RCC 7860 (cell line): ENCODE results near the gene RBM33.
A peak's percentile ranks its signal among the peaks of the same experiment; 100 is the strongest.

Experiments
- DNase-seq: peaks from one replicate; pipeline ENCODE4 v3.0.0-alpha.2; 2015; ENCODE audit warnings: low spot score
- FAIRE-seq: peaks from 2 replicates; lab custom pipeline; 2012; peaks lifted over from hg19 to GRCh38; lab: Jason Lieb, UNC

The RBM33 gene

DNA sequence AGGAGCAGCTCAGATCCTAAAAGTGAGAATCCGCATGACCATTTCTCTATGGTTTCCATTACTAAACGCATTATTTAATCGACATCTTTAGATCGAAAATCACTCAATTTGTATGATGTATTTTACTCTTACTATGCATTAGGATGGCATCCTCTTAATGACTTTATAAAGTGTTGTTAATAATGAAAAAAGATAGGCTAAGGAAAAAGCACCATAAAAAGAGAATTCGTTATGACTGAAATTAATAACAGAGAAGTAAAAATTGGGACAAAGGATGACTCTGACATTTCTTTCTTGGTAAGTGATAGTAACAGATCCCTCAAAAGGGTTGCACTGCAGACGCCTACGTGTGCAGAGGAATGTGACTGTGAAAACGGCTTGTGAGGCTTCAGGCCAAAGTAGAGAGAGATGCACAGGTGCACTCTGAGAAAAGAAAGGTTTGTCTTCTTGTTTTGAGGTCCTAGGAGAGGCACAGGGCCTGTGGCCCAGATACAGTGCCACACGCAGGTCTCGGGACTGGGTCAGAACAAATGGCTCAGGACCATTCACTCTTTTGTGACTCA is 23.0 kb upstream of the RBM33 start:
- no peak for FAIRE-seq
- DNase-seq: no peak

DNA sequence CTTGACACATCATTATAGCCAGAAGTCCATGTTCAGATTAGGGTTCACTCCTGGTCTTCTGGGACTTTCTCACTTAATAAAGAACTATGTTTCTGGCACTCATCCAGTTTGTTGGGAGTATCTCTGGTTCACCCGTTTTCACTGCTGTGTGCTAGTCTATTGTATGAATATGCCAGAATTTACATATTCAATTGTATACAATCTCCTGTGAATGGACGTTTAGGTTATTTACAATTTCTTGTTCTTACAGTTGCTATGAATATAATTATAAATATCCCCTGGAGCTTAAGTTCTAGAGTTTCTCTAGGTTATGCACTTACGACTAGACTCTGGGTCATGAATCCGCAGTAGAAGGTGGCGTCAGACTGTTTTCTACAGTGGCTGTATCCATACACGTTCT is 20.0 kb upstream of the RBM33 start:
- DNase-seq: no peak
- no peak for FAIRE-seq

DNA sequence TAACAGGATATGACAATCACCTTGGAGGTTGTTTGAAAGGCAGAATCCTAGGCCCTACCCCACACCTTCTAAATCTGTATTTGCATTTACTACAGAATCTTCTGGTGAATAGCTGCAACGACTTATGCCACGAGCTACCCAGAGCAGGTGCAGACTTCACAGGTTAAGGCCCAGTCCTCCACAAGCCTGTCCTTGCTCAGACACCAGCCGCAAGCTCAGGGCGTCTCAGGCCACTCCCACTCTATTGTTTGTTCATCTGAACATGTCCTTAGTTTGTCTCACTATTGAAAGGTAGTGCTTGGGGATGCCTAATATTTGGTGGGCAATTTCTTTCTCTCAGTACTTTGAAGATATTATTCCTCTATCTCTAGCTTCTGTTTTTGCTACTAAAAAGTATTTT is 18.9 kb upstream of the RBM33 start:
- DNase-seq (no peak), FAIRE-seq (no peak)

DNA sequence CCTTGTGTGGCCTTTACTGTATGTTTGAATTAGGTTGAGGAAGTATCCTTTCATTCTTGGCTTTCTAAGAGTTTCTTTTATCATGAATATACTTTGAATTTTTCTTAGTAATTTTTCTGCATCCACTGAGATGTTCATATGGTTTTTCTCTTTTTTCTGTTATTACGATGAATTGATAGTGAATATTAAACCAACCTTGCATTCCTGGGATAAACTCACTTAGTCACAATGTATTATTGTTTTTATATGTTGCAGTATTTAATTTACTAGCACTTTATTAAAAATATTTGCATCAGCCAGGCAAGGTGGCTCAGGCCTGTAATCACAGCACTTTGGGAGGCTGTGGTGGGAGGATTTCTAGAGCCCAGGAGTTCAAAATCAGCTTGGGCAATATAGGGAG is 15.3 kb upstream of the RBM33 start:
- DNase-seq: no peak
- no peak for FAIRE-seq

DNA sequence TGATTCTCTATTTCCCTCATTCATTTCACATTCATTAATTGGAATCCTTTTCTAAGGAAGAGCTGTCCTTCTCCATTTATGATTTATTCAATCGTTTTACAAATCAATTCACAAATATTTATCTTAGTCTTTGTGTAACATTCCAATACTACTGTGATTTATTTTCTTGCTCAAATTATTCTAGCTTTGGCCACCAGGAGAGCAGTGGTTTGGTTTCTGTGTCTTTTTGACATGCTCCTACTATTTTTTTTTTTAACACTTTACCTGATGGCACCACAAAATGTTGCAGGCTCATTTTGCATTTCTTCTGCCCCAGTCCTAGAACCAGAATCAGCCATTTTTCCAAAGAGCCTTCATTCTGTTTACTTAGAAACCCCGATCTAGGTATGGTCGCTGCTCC is 13.3 kb upstream of the RBM33 start:
- no peak for DNase-seq
- FAIRE-seq: no peak

DNA sequence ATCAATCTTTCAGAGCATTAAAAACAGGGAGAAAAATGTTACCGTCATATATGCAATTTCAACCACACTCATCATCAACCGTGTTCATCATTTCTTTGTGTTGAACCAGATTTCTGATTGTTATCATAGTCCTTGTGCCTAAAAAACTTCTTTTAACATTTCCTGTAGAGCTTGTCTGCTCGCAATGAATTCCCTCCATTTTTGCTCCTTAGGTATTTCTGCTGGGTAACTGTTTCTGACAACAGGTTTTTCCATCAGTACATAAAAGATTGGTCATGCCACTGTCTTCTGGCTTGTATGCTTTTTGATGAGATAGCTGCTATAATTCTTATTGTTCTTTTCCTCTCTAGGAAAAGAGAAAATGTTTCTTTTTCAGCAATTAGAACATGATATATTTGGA is 8.6 kb upstream of the RBM33 start:
- no peak for DNase-seq
- FAIRE-seq: no peak

DNA sequence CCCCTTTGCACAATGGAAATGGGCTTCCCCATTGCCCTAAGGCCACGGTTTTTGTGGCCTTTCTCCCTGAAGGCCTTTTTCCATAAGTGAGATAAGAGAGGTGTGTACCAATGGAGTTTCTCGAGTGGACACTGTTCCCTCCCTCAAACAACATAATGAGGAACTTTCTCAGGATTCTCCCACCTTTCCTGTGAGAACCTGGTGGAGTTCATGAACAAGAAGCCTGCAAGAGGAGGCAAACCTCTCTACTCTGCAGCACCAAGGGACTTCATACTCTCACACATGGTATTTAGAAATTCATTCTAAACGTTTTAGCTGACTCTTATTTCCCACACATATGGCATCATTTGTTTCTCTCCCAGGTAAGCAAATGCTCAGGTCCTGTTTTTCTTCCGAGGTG is 7.3 kb upstream of the RBM33 start:
- no peak for DNase-seq
- FAIRE-seq: no peak

DNA sequence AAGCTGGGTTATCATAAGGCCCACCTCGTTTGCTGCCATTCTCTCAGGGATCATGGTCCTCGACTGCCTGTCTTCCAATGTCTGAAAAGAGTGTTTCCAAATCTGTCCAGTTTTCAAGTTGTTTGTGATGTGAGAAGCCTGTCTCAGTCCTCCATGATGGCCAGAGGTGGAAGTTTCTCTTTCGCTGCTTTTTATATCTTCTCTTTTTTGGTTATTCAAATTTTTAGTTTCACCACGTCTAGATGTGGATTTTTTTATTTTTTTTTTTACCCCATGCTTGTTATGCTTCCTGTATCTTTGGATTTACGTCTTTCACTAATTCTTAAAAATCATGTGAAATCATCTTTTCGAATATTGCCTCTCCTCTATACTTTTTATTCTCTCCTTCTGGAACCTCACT is 6.1 kb upstream of the RBM33 start:
- no peak for DNase-seq
- no peak for FAIRE-seq

DNA sequence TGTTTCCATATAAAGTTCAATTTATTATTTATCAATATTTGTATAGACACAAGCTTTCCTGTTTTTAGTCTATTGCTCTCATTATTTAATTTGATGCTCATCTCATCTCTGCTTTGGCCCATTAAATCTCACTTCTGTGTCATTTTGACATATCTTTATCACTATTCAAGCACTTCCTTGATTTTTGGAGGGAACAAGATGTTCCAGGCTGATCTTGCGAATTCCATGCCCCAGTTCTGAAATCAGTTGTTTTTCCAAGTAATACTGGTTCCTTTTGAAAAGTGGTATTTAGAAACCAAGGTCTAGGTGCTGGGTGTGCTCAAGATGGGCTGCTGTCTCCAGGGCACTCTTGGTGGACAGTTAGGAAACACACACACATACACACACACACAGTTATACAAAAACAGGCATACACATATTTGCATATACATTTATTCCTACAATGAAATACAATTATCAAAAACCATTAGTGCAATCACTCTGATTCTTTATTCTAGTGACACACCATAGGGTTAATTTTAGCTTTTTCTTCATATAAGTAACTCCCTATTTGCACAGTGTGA is 4.4 kb upstream of the RBM33 start:
- DNase-seq (no peak), FAIRE-seq (no peak)

DNA sequence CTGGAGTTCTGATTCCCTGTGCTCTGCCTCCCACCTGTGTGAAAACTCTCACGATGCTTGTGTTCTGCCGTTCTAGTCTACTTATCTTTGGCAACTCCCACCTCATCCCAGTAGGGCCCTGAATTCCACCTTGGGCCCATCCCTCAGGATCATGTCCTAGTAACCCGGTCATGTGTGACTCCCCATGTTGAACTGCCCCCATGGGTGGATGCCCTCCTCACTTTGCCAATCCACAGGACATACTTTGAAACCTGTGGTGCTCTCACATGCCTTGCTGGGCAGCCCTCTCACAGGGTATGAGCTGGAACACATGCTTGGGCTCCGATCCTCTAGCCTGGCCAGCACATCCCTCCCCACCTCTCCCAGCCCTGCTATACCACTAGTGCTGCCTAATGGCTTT is 3.8 kb upstream of the RBM33 start:
- FAIRE-seq (no peak), DNase-seq (no peak)

DNA sequence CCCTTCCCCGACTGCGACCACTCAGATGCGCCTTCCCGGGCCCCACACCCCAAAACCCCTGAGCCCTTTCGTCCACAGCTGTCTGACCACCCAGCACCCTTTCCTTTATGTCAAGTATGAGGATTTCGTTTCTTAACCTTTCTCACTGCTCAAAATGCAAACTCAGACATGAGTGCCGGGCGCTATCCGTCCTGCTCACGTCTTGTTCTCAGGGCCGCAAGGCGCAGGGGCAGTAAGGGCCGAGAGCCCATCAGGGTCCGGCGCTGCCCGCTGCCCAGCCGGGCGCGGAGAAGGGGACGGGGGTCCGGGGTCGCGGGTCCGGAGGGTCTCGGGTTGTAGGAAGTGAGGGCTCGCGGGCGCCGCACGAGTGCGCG is 670 bp upstream of the RBM33 start:
- no peak for FAIRE-seq
- DNase-seq: no peak

DNA sequence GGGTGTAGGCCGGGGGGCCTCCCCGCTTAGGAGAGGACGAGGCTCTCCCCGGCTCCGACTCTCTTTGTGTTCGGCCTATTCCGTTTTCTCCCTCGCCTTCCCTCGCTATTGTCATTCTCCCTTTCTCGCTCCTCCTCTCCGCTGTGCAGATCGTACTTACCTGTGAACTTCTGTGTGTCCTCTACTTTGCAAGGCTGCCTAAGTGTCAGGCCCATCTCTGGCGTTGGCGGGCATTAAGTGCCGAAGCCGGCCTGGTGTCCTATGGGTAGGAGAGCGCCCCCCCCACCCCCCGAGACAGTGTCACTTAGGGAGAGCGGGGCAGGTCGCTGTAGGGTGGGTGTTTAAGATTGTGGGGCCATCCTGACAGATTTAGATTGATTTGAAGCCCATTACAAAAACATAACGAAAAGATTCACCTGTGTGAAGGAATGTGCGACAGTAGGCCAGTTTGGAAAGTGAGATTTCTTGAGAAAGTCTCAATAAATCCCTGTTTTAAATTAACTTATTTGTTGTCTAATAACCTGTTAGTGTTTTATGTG is 579 bp downstream of the RBM33 start:
- no peak for FAIRE-seq
- DNase-seq: peak; percentile 20

DNA sequence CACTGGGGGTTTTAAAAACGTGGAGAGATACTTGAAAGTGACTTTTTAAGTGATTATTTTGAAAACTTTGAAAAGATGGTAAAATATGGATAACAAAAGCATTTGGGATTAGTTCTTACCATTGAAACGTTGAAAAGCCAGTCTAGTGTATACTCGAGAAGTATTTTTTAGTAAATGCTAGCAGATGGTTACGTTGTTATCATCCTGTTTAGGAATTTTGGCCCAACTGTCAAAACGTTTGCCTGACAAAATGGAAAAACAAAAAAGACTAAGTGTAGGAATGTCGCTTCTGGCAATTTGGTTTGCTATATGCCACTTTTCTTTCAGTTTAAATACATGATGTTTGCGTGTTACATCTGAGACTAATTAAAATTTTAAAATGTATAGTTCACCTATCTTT is 1.2 kb downstream of the RBM33 start:
- DNase-seq (no peak), FAIRE-seq (no peak)

DNA sequence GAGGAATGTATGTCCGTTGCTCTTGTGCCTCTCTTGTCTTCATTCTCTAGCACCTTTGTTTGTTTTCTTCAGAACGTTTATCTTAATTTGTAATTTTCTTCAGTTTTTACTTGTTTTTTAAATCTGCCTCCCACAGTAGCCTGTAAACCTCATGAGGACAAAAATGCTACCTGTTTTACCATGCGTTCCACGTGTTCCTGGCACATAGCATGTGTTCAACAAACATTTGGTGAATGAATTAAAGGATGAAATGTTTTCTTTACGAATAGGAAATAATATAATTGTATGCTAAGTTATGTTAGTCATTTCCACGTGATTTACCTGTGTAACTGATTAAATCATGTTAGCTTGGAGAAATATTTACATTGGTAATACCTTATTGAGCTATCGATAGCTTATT is 2.2 kb downstream of the RBM33 start:
- FAIRE-seq: no peak

DNA sequence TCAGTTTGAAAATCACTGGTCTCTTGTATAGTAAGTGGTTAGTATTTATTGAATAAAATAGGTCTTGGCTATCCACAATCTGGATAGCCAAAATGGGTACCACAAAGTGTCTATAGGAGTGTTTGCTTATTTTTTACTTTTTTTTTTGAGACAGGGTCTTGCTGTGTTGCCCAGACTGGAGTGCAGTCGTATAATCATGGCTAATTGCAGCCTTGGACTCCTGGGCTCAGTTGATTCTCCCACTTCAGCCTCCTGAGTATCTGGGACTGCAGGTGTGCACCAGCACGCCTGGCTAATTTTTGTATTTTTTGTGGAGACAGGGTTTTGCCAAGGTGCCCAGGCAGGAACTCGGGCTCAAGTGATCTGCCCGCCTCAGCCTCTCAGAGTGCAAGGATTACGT is 2.8 kb downstream of the RBM33 start:
- no peak for DNase-seq
- FAIRE-seq: no peak

More for the DNA sequence above, 2.2 kb downstream of the RBM33 start:
- DNase-seq: no peak

DNA sequence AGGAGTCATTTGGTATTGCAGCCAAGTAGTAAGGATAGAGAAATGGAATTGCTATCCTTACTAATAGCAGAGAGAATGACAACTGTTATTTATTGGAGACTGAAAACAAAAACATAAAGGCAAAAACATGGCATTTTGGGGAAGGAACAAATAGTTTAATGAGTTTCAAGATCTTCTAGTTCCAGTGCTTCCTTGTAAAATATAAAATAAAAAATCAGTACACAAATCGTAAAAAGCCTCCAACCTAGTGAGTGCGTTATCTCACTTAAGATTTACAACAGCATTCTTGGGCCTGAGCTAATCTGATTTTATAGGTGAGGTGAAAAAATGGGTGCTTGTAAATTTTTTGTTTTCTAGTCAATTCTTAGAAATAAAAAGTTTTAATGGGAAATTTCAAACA is 3.3 kb downstream of the RBM33 start:
- no peak for FAIRE-seq

DNA sequence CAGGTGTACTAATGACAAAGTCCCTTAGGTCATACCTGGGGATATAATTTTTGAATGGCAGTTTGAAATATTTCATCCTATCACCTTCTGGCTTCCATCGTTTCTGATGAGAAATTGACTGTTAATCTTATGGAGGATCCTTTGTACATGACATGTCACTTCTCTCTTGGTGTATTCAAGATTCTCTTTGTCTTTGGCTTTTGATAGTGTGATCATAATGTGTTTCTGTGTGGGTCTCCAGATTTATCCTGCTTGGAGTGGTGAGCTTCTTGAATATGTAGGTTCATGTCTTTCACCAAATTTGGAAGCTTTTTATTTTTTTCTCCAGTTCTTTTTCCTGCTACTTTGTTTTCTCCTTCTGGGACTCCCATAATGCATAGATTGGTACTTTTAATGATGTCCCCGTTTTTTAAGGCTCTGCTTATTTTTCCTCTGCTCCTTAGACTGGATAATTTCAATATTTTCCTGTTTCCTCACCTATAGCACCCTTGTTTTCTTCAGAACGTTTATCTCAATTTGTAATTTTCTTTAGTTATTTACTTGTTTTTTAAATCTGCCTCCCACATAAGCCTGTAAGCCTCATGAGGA is 4.4 kb downstream of the RBM33 start:
- FAIRE-seq (no peak), DNase-seq (no peak)

More for the DNA sequence above, 3.3 kb downstream of the RBM33 start:
- DNase-seq: no peak

DNA sequence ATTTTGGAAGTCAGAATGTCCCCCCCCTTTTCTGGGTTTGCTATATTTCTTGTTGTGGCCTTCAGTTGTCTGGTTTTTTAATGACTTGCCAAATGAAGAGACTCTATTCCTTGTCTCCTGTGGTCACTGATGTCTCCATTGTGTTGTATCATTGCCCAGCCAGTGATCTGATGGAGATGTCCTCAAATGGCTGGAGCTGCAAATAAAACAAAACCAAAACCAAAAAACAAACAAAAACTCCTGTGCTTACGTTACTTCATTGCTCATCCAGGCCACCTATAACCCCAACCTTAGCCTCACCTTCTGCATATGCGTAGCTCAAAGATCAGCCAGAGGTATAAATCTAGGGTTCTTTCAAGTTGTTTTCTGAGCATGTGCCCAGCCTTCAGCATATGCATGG is 5.1 kb downstream of the RBM33 start:
- DNase-seq (no peak), FAIRE-seq (no peak)

DNA sequence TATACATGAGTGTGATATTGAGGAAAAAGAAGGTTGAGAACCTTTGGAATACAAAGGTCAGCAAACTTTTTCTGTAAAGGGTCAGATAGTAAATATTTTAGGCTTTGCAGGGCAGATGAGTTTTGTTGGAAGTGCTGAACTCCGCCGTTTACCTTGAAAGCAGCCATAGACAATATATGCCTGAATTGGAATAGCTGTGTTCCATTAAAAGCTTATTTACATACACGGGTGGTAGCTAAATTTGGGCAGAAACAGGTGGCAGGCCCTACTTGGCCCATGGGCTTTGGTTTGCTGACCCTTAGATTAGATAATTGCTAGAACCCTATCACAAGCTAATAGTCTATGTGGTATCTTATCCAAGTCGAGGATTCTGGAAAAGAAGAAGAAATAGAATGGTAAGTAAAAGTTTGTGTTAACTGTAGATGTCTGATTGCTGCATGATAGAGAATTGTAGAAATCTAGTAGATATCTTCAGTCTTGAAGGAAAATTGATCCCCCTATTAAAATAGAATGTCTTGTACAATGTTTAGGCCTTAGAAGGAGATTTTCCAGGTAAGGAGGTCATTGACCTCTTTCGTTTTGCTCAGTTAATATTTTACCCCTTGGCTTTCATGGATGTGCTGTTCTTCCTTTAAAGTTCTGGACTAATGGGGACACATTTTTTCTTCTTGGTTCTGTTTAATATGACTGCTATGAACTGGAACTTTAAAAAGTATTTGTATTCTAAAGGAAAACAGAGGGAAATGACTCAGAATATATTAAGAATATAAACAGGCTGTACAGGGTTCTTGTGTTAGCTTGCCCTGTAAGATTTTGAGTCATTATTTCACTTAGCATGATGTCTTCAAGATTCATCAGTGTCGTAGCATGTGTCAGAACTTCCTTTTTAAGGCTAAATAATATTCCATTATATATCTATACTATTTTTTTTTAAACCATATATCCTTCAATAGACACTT is 8.0 kb downstream of the RBM33 start:
- DNase-seq (peak; percentile 21), FAIRE-seq (peak; percentile 49)

DNA sequence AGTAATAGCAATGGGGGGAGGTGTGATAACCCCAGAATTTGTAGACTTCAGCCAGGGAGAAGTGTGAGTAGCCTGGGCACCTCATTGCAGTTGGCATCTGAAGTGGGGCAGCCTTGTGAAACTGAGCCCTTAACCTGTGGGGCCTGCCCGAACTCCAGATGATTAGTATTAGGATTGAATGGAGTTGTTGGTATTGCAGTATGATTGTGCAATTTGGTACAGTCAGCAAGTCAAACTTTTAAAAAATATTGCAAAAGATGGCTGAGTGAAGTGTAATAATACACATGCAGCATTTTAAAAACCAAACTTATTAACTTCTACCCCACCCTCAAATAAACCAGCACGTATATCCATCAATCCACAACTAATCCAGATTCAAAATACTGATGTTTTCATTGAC is 9.3 kb downstream of the RBM33 start:
- DNase-seq (no peak), FAIRE-seq (no peak)

DNA sequence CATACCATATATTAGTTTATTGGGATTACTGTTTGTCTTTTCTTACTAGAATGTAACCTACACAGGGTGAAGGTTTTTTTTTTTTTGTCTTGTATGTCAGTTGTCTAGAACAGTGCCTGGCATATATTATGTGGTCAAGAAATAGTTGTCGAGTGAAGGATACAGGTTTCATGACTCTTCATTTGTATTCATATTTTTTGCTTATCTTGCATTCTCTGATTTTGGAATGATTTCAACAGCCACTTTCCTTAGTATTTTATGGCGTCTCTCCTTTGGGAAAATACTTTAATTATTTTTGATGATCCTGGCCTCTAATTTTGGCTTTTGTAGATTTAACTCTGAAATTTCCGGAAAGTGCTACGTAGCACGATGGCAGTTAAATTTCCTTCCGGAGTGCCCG is 12.4 kb downstream of the RBM33 start:
- DNase-seq (no peak), FAIRE-seq (no peak)
